HL-60 (cell line): ENCODE data around the gene CDK5RAP1.

ENCODE experiments used
- DNase-seq, 2 experiments: peaks; one replicate each; pipeline ENCODE4 v3.0.0-alpha.2; 2010 to 2020; ENCODE audit warnings: low read depth in 1 of 2, low spot score in 1 of 2
- H3K27ac ChIP-seq: fragments of 250-450 bp; sonication (Bioruptor Pico); replicated peaks from 2 replicates; pipeline ENCODE4 v1.5.1; 2020; ENCODE audit warnings: mild to moderate bottlenecking, moderate library complexity
- H3K27me3 ChIP-seq: fragments of 250-450 bp; sonication (Bioruptor Pico); 2 replicates; pipeline ENCODE4 v1.5.1; 2021; ENCODE audit warnings: mild to moderate bottlenecking, moderate library complexity; ENCODE audit not compliant: insufficient read depth, poor library complexity, severe bottlenecking
- H3K4me3 ChIP-seq: replicated peaks from 2 replicates; pipeline ENCODE4 v1.5.1; 2011; ENCODE audit warnings: mild to moderate bottlenecking, control low read depth, low read length; ENCODE audit not compliant: insufficient read depth
- GABPA ChIP-seq: IDR thresholded peaks from 2 replicates; pipeline ENCODE4 v1.6.1; 2012; ENCODE audit warnings: low read depth
- POLR2AphosphoS5 ChIP-seq: IDR thresholded peaks from 2 replicates; pipeline ENCODE4 v1.6.1; 2012; ENCODE audit warnings: low read depth
- SPI1 ChIP-seq: IDR thresholded peaks from 2 replicates; pipeline ENCODE4 v1.6.1; 2012; ENCODE audit warnings: low read depth, mild to moderate bottlenecking, borderline replicate concordance
- TF ChIP-seq, protein P1 (sequence below): IDR thresholded peaks from one replicate; pipeline ENCODE4 v1.5.1; 2011; ENCODE audit warnings: low read length, control low read depth, inconsistent platforms; ENCODE audit not compliant: insufficient read depth
- TF ChIP-seq, protein P2 (sequence below): IDR thresholded peaks from 2 replicates; pipeline ENCODE4 v1.6.1; 2012; ENCODE audit warnings: low read depth; ENCODE audit not compliant: insufficient replicate concordance

CDK5RAP1 gene

DNA sequence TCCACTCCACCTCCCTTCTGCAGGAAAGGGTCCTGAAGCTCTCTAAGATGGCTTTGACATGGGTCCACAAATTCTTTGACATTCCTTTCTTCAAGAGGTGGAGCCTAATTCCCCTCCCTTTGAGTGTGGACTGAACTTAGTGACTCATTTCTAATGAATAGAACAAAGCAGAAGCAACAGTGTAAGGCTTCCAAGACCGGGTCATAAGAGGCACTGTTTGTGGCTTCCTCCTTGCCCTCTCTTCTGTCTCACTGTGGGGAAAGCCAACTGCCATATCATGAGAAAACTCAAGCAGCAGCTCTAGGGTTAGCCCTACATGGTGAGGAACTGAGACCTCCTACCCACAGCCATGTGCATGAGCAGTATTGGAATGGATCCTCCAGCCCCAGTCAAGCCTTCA is 5.9 kb upstream of the CDK5RAP1 start:
- DNase-seq = peak; percentile 67 to 69
- H3K4me3 ChIP-seq = no peak overlapping the region
- TF ChIP-seq, protein P1, sequence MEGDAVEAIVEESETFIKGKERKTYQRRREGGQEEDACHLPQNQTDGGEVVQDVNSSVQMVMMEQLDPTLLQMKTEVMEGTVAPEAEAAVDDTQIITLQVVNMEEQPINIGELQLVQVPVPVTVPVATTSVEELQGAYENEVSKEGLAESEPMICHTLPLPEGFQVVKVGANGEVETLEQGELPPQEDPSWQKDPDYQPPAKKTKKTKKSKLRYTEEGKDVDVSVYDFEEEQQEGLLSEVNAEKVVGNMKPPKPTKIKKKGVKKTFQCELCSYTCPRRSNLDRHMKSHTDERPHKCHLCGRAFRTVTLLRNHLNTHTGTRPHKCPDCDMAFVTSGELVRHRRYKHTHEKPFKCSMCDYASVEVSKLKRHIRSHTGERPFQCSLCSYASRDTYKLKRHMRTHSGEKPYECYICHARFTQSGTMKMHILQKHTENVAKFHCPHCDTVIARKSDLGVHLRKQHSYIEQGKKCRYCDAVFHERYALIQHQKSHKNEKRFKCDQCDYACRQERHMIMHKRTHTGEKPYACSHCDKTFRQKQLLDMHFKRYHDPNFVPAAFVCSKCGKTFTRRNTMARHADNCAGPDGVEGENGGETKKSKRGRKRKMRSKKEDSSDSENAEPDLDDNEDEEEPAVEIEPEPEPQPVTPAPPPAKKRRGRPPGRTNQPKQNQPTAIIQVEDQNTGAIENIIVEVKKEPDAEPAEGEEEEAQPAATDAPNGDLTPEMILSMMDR = no peak
- TF ChIP-seq SPI1 (no peak), POLR2AphosphoS5 (no peak), GABPA (no peak)
- TF ChIP-seq, protein P2, sequence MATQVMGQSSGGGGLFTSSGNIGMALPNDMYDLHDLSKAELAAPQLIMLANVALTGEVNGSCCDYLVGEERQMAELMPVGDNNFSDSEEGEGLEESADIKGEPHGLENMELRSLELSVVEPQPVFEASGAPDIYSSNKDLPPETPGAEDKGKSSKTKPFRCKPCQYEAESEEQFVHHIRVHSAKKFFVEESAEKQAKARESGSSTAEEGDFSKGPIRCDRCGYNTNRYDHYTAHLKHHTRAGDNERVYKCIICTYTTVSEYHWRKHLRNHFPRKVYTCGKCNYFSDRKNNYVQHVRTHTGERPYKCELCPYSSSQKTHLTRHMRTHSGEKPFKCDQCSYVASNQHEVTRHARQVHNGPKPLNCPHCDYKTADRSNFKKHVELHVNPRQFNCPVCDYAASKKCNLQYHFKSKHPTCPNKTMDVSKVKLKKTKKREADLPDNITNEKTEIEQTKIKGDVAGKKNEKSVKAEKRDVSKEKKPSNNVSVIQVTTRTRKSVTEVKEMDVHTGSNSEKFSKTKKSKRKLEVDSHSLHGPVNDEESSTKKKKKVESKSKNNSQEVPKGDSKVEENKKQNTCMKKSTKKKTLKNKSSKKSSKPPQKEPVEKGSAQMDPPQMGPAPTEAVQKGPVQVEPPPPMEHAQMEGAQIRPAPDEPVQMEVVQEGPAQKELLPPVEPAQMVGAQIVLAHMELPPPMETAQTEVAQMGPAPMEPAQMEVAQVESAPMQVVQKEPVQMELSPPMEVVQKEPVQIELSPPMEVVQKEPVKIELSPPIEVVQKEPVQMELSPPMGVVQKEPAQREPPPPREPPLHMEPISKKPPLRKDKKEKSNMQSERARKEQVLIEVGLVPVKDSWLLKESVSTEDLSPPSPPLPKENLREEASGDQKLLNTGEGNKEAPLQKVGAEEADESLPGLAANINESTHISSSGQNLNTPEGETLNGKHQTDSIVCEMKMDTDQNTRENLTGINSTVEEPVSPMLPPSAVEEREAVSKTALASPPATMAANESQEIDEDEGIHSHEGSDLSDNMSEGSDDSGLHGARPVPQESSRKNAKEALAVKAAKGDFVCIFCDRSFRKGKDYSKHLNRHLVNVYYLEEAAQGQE = no peak
- no peaks in the 10 kb centered on the region for H3K27me3 ChIP-seq
- peak overlapping the region; percentile 63 for H3K27ac ChIP-seq

DNA sequence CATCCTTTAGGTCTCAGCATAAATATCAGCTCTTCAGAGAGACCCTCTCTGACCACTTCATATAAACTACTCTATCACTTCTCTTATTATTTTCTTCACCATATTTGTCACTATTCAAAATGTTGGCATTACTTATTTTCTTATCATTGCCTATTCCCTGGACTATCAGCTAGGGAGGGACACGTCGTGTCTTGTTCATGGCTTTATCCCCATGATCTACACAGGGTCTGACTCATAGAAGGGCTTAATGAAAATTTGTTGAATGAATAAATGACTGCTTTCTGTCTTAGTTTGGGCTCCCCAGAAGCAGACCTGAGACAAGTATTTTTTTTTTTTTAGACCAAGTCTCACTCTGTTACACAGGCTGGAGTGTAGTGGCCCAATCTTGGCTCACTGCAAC is 3.0 kb upstream of the CDK5RAP1 start:
- no peak overlapping the region for H3K4me3 ChIP-seq
- H3K27me3 ChIP-seq = no peaks in the 10 kb centered on the region
- no peak overlapping the region for H3K27ac ChIP-seq
- DNase-seq = no peak
- TF ChIP-seq SPI1 (no peak), GABPA (no peak), POLR2AphosphoS5 (no peak)
- TF ChIP-seq, protein P1 = no peak
- TF ChIP-seq, protein P2 = no peak

DNA sequence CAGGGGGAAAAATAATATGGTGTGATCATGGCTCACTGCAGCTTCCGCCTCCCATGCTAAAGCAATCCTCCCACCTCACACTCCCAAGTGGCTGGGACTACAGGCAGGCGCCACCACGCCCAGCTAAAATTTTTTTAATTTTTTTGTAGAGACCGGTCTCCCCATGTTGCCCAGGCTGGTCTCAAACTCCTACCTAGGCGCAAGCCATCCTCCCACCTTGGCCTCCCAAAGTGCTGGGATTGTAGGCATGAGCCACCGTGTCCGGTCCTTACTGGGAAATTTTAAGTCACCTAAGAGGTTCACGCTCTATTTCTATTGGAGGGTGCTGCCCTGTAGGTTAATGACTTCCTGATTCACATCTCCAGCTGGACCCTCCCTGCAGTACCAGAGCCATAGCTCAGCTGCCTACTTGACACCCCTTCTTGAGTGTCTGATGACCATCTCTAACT is 626 bp upstream of the CDK5RAP1 start:
- DNase-seq = peak; percentile 23 to 32
- TF ChIP-seq, protein P2 = no peak
- TF ChIP-seq, protein P1 = no peak
- no peak for TF ChIP-seq GABPA
- TF ChIP-seq POLR2AphosphoS5 = no peak
- no peak for TF ChIP-seq SPI1
- H3K27me3 ChIP-seq = no peaks in the 10 kb centered on the region
- H3K27ac ChIP-seq = peak overlapping the region; percentile 73
- H3K4me3 ChIP-seq = peak overlapping the region; percentile 97
